ENCODE data around the gene STAP2.
A peak's percentile ranks its signal among the peaks of the same experiment; 100 is the strongest.

STAP2 gene

DNA sequence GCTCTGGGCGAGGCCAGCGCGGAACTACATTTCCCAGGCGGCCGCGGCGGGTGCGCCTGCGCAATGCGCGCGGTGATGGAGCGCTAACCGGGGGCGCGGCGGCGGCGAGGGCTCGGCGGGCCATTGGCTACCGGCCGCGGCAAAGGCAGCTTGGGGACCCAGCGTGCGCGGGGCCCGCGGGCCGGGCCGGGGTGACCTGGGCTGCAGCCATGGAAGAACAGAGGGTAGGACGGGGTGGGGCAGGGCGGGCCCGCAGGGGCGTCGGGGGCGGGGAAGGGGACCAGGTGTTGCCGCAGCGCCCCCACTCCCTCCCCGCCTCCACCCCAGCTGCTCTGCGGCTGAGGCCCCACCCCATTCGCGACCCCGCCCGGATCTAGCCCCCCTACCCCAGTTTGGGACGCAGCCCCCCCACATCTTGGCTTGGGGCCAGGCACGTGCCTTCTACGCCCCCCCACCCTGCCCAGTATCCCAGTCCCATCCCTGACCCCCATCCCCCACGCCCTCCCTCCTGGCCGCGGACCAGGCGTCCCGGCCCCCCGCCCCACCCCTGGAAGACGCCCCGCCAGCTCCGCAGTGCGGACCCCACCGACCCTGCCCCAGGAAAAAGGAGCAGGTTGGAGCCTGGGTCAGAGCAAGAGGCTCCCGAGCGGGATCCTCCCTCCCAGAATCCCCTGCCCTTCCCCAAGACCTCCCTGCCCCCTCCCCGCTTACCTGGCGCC, 33.9 kb downstream of the STAP2 start, which contains the start of gene FSD1:
Gene FSD1 (plus strand): TSS at position 61 of the 719 bp plus-strand sequence. CDS start 149 bp downstream, at position 210.
- Histone ChIP-seq H3K4me1 (ENCODE audit: control insufficient read depth, insufficient read depth, low read depth, low read length) (peaks cover 11% of the 10 kb centered on the region), H3K18ac (ENCODE audit: low read depth in 1 of 2, low read length in 2 of 2) (peak within 1 kb of the TSS; percentile 52 to 54), H3K9ac (ENCODE audit: low read length) (no peak within 1 kb of the TSS), H2BK12ac (ENCODE audit: low read length in 2 of 2) (no peak within 1 kb of the TSS), H2AFZ (ENCODE audit: low read depth, low read length) (peak within 1 kb of the TSS; percentile 90), H4K8ac (ENCODE audit: low read length) (peak within 1 kb of the TSS; percentile 37), H3K27me3 (ENCODE audit: control insufficient read depth in 1 of 2, insufficient read depth in 1 of 2, low read length in 2 of 2) (peaks cover 0 to 19% of the 10 kb centered on the region in 2 experiments), H3K27ac (ENCODE audit: low read length, poor library complexity, severe bottlenecking) (no peak within 1 kb of the TSS), H2BK120ac (ENCODE audit: low read depth, low read length) (no peak within 1 kb of the TSS), H3K36me3 (ENCODE audit: control insufficient read depth in 1 of 2, insufficient read depth in 2 of 2, low read depth in 1 of 2, low read length in 2 of 2) (peaks cover 0 to 19% of the 10 kb centered on the region in 2 experiments), H3K4me3 (ENCODE audit: insufficient read depth in 1 of 2, low read depth in 1 of 2, low read length in 2 of 2) (peak within 1 kb of the TSS in 1 of 2 experiments; percentile 69), H4K91ac (ENCODE audit: low read length) (no peak within 1 kb of the TSS), H3K14ac (ENCODE audit: low read length in 2 of 2) (no peak within 1 kb of the TSS), H2BK5ac (ENCODE audit: low read depth, low read length, poor library complexity, severe bottlenecking) (no peak within 1 kb of the TSS), H2BK15ac (ENCODE audit: low read depth, poor library complexity, severe bottlenecking) (peak within 1 kb of the TSS; percentile 52), H3K4ac (ENCODE audit: low read depth in 1 of 2, low read length in 2 of 2) (no peak within 1 kb of the TSS), H3K23ac (ENCODE audit: low read length in 2 of 2) (no peak within 1 kb of the TSS), H3K9me3 (ENCODE audit: control insufficient read depth, low read length) (no peaks in the 10 kb centered on the region), H3K79me1 (replicated peaks; ENCODE audit: low read length, poor library complexity, severe bottlenecking) (no peaks in the 10 kb centered on the region), H3K4me2 (ENCODE audit: low read length, poor library complexity, severe bottlenecking) (peak within 1 kb of the TSS; percentile 70), H2AK5ac (ENCODE audit: low read length, severe bottlenecking) (no peak within 1 kb of the TSS)
- 6% methylated on average over 38 of the region's 63 CpGs for WGBS
- DNase-seq, result peak; percentile 28

DNA sequence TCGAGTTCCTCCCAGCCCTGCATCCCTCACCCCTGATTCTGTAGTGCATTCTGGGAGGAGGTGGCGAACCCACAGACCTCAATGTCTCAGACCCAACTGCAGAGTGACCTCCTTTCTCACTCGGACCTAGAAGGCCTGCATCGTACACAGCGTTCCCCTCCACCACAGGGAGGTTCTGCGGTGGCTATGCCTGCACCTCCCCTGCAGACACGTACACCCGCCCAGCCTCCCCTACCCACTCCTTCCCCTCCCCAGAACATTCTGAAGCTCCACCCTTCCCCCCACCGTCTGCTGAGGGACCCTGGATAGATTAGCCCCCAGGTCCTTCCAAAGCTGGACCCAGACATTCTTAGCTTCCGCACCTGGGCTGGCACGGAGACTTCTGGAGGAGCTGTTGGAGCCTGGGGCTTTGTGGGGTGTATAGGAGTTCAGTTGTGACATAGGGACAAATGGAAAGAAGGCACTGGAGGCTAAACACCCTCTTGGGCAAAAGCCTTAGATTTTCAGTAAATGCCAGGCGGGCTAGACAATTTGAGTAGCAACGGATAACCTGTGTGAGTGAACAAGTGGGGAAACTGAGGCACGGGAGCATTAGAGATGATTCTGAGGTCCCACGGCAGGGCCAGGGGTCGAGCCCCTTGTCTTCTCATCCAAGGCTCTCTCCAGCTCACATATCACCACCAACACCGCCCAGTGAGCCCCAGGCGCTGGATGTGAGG, 34.6 kb downstream of the STAP2 start:
- H3K14ac ChIP-seq (ENCODE audit: low read length in 2 of 2), result no peak overlapping the region
- H4K8ac ChIP-seq (ENCODE audit: low read length), result peak overlapping the region; percentile 37
- peak overlapping the region; percentile 52 for H2BK15ac ChIP-seq (ENCODE audit: low read depth, poor library complexity, severe bottlenecking)
- no peaks in the 10 kb centered on the region for H3K79me1 ChIP-seq (replicated peaks; ENCODE audit: low read length, poor library complexity, severe bottlenecking)
- 59% methylated on average over 18 of the region's 18 CpGs for WGBS
- H3K4ac ChIP-seq (ENCODE audit: low read depth in 1 of 2, low read length in 2 of 2), result no peak overlapping the region
- peaks cover 0 to 19% of the 10 kb centered on the region in 2 experiments for H3K27me3 ChIP-seq (ENCODE audit: control insufficient read depth in 1 of 2, insufficient read depth in 1 of 2, low read length in 2 of 2)
- no peak overlapping the region for H2BK5ac ChIP-seq (ENCODE audit: low read depth, low read length, poor library complexity, severe bottlenecking)
- H3K4me3 ChIP-seq (ENCODE audit: insufficient read depth in 1 of 2, low read depth in 1 of 2, low read length in 2 of 2), result no peak overlapping the region
- no peak overlapping the region for H4K91ac ChIP-seq (ENCODE audit: low read length)
- H3K9me3 ChIP-seq (ENCODE audit: control insufficient read depth, low read length), result no peaks in the 10 kb centered on the region
- H3K9ac ChIP-seq (ENCODE audit: low read length), result no peak overlapping the region
- no peak overlapping the region for H2AK5ac ChIP-seq (ENCODE audit: low read length, severe bottlenecking)
- no peak overlapping the region for H3K23ac ChIP-seq (ENCODE audit: low read length in 2 of 2)
- peaks cover 0 to 19% of the 10 kb centered on the region in 2 experiments for H3K36me3 ChIP-seq (ENCODE audit: control insufficient read depth in 1 of 2, insufficient read depth in 2 of 2, low read depth in 1 of 2, low read length in 2 of 2)
- no peak overlapping the region for H2BK12ac ChIP-seq (ENCODE audit: low read length in 2 of 2)
- DNase-seq, result no peak
- H3K4me1 ChIP-seq (ENCODE audit: control insufficient read depth, insufficient read depth, low read depth, low read length), result peaks cover 11% of the 10 kb centered on the region
- peak overlapping the region; percentile 90 for H2AFZ ChIP-seq (ENCODE audit: low read depth, low read length)
- H3K18ac ChIP-seq (ENCODE audit: low read depth in 1 of 2, low read length in 2 of 2), result peak overlapping the region in 1 of 2 experiments; percentile 52
- H2BK120ac ChIP-seq (ENCODE audit: low read depth, low read length), result no peak overlapping the region
- peak overlapping the region; percentile 70 for H3K4me2 ChIP-seq (ENCODE audit: low read length, poor library complexity, severe bottlenecking)
- no peak overlapping the region for H3K27ac ChIP-seq (ENCODE audit: low read length, poor library complexity, severe bottlenecking)

DNA sequence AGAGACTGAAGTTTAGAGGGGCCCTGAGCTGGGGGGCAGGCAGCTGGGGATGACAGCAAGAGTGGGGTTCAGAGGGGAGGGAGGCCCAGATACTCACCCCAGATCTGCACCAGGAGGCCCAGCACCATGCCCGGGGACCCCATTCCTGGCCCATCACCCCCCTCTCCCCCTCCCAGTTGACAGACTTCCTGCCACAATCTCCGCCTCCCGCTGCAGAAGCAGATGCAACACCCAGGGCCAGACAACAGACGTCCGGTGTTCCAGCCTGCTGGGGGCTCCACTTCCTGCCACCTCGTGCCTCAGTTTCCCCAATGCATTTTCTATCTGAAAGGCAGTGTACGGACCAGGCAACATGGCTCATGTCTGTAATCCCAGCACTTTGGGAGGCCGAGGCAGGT, 36.4 kb downstream of the STAP2 start, which contains the start of gene TMIGD2:
Gene TMIGD2 (minus strand): TSS at position 147 of the 398 bp plus-strand sequence. CDS start 4 bp downstream, at position 143.
- Histone ChIP-seq H3K23ac (ENCODE audit: low read length in 2 of 2) (no peak within 1 kb of the TSS), H3K4me1 (ENCODE audit: control insufficient read depth, insufficient read depth, low read depth, low read length) (peaks cover 13% of the 10 kb centered on the region), H3K14ac (ENCODE audit: low read length in 2 of 2) (no peak within 1 kb of the TSS), H2BK5ac (ENCODE audit: low read depth, low read length, poor library complexity, severe bottlenecking) (no peak within 1 kb of the TSS), H2AFZ (ENCODE audit: low read depth, low read length) (no peak within 1 kb of the TSS), H2BK120ac (ENCODE audit: low read depth, low read length) (no peak within 1 kb of the TSS), H3K4ac (ENCODE audit: low read depth in 1 of 2, low read length in 2 of 2) (no peak within 1 kb of the TSS), H2BK15ac (ENCODE audit: low read depth, poor library complexity, severe bottlenecking) (peak within 1 kb of the TSS; percentile 48), H2AK5ac (ENCODE audit: low read length, severe bottlenecking) (no peak within 1 kb of the TSS), H3K4me3 (ENCODE audit: insufficient read depth in 1 of 2, low read depth in 1 of 2, low read length in 2 of 2) (no peak within 1 kb of the TSS), H3K18ac (ENCODE audit: low read depth in 1 of 2, low read length in 2 of 2) (no peak within 1 kb of the TSS), H4K91ac (ENCODE audit: low read length) (peak within 1 kb of the TSS; percentile 27), H2BK12ac (ENCODE audit: low read length in 2 of 2) (no peak within 1 kb of the TSS), H3K27me3 (ENCODE audit: control insufficient read depth in 1 of 2, insufficient read depth in 1 of 2, low read length in 2 of 2) (peaks cover 0 to 28% of the 10 kb centered on the region in 2 experiments), H3K4me2 (ENCODE audit: low read length, poor library complexity, severe bottlenecking) (no peak within 1 kb of the TSS), H3K36me3 (ENCODE audit: control insufficient read depth in 1 of 2, insufficient read depth in 2 of 2, low read depth in 1 of 2, low read length in 2 of 2) (peaks cover 0 to 10% of the 10 kb centered on the region in 2 experiments), H3K9ac (ENCODE audit: low read length) (no peak within 1 kb of the TSS), H3K79me1 (replicated peaks; ENCODE audit: low read length, poor library complexity, severe bottlenecking) (no peaks in the 10 kb centered on the region), H4K8ac (ENCODE audit: low read length) (no peak within 1 kb of the TSS), H3K27ac (ENCODE audit: low read length, poor library complexity, severe bottlenecking) (no peak within 1 kb of the TSS), H3K9me3 (ENCODE audit: control insufficient read depth, low read length) (no peaks in the 10 kb centered on the region)
- WGBS, result 67% methylated on average over 8 of the region's 8 CpGs
- no peak for DNase-seq

Measured in mesenchymal stem cell (in vitro differentiated cells and primary cell).